Kidney (tissue), 22 donors: ENCODE data around the gene IDH3B. TPM values are rescaled to one million over a fixed set of nuclear protein-coding genes. Genes with fewer than 3 reads are reported as not detected.

ENCODE experiments used
- DNase-seq, 5 donors: peaks; one replicate each; pipeline ENCODE4 v3.0.0-alpha.2; 2013 to 2020
- FAIRE-seq: peaks from 2 replicates; lab custom pipeline; 2012; peaks lifted over from hg19 to GRCh38; lab: Jason Lieb, UNC
- H3K27ac ChIP-seq, 2 donors: one replicate each; pipeline ENCODE4 v1.7.0; 2013; ENCODE audit warnings: low read depth in 2 of 2, low read length in 2 of 2, inconsistent platforms in 1 of 2
- H3K27me3 ChIP-seq: one replicate; pipeline ENCODE4 v1.7.1; 2013; ENCODE audit warnings: low read length, inconsistent platforms; ENCODE audit not compliant: control insufficient read depth, insufficient read depth
- H3K36me3 ChIP-seq, 3 donors: one replicate each; pipeline versions ENCODE4 v1.7.0 to v1.7.1; 2013; ENCODE audit warnings: low read length in 3 of 3, control low read depth in 1 of 3, inconsistent platforms in 1 of 3; ENCODE audit not compliant: insufficient read depth in 3 of 3, control insufficient read depth in 2 of 3
- H3K4me1 ChIP-seq, 3 donors: one replicate each; pipeline versions ENCODE4 v1.7.0 to v1.7.1; 2013; ENCODE audit warnings: low read length in 3 of 3, inconsistent platforms in 1 of 3, low read depth in 1 of 3; ENCODE audit not compliant: control insufficient read depth in 2 of 3, insufficient read depth in 2 of 3
- H3K4me3 ChIP-seq, 3 donors: one replicate each; pipeline versions ENCODE4 v1.7.0 to v1.8.1; 2013; ENCODE audit warnings: low read length in 3 of 3, control low read depth in 1 of 3, inconsistent platforms in 1 of 3
- H3K9ac ChIP-seq, 3 donors: one replicate each; pipeline versions ENCODE4 v1.7.0 to v1.7.1; 2013; ENCODE audit warnings: low read length in 3 of 3, control low read depth in 1 of 3, inconsistent platforms in 1 of 3
- H3K9me3 ChIP-seq, 3 donors: one replicate each; pipeline versions ENCODE4 v1.7.0 to v1.7.1; 2013; ENCODE audit warnings: low read length in 3 of 3, control low read depth in 1 of 3, inconsistent platforms in 1 of 3; ENCODE audit not compliant: control insufficient read depth in 2 of 3, insufficient read depth in 1 of 3
- CTCF ChIP-seq: IDR thresholded peaks from 3 replicates; pipeline ENCODE4 v1.5.1; 2012; ENCODE audit warnings: mild to moderate bottlenecking, moderate library complexity, borderline replicate concordance; ENCODE audit not compliant: insufficient read depth; ENCODE audit errors: extremely low read depth
- intact Hi-C: fragments of 100-400 bp; cut with DNase I; formaldehyde crosslinking; loops from one replicate; pipeline ENCODE4 v1.11.1; 2022
- long read RNA-seq, 10 donors: library from polyadenylated mRNA in 1 of 10; unstranded in 1 of 10; transcript quantifications; one replicate each; pipeline ENCODE4 v2.0.0 and lab custom pipeline, GENCODE V29; 2021 to 2026
- polyA plus RNA-seq: library from polyadenylated mRNA; stranded (reverse); fragments of 350-450 nt; fragmentation: Illumina TruSeq; extraction: RNeasy Lipid Tissue Mini Kit (QIAGEN cat#74804); gene quantifications from one replicate; pipeline ENCODE4 v1.2.3, GENCODE V29; 2014; ENCODE audit warnings: low read depth, low replicate concordance; ENCODE audit not compliant: insufficient read depth
- total RNA-seq: library from RNA; stranded (reverse); fragmentation: NEBNext Ultra II Directional; extraction: Animal tissue kit (Norgen Biotek cat#: 25700); gene quantifications from one replicate; pipeline ENCODE4 v1.2.1, GENCODE V29; 2021
- donor health status: control.
- donor health status: control.
- donor health status: control.
- donor health status: control.
- donor health status: control.
- donor health status: DM: yes; HTN: yes; CAD: no.
- donor health status: Normal renal cell carcinoma (clear cell type).

The IDH3B gene
- total RNA-seq, result 77.3 TPM
- 134 TPM for polyA plus RNA-seq
- long read RNA-seq, donor 1, transcript IDH3B-201 (12 exons, 1,545 nt), result major isoform, 17 of 18 reads
- long read RNA-seq, donor 1, partial matches to known transcripts, result 0 of 18 reads
- long read RNA-seq, donor 1, other reads (novel, unspliced or antisense), result 0 of 18 reads
- long read RNA-seq, donor 2, transcript IDH3B-201 (12 exons, 1,545 nt), result major isoform, 16 of 20 reads
- long read RNA-seq, donor 2, partial matches to known transcripts, result 0 of 20 reads
- long read RNA-seq, donor 2, other reads (novel, unspliced or antisense), result 0 of 20 reads
- long read RNA-seq, donor 3, transcript IDH3B-201 (12 exons, 1,545 nt), result major isoform, 12 of 12 reads
- long read RNA-seq, donor 3, partial matches to known transcripts, result 0 of 12 reads
- long read RNA-seq, donor 3, other reads (novel, unspliced or antisense), result 0 of 12 reads
- long read RNA-seq, donor 4, transcript IDH3B-201 (12 exons, 1,545 nt), result major isoform, 15 of 22 reads
- long read RNA-seq, donor 4, partial matches to known transcripts, result 0 of 22 reads
- long read RNA-seq, donor 4, other reads (novel, unspliced or antisense), result 5 of 22 reads
- long read RNA-seq, donor 5, result 0 reads
- long read RNA-seq, donor 6, transcript IDH3B-201 (12 exons, 1,545 nt), result major isoform, 19 of 44 reads
- long read RNA-seq, donor 6, partial matches to known transcripts, result 13 of 44 reads
- long read RNA-seq, donor 6, other reads (novel, unspliced or antisense), result 10 of 44 reads
- long read RNA-seq, donor 7, transcript IDH3B-201 (12 exons, 1,545 nt), result major isoform, 36 of 55 reads
- long read RNA-seq, donor 7, partial matches to known transcripts, result 7 of 55 reads
- long read RNA-seq, donor 7, other reads (novel, unspliced or antisense), result 8 of 55 reads
- long read RNA-seq, donor 8, transcript IDH3B-201 (12 exons, 1,545 nt), result major isoform, 12 of 28 reads
- long read RNA-seq, donor 8, partial matches to known transcripts, result 6 of 28 reads
- long read RNA-seq, donor 8, other reads (novel, unspliced or antisense), result 7 of 28 reads
- long read RNA-seq, donor 9, transcript IDH3B-201 (12 exons, 1,545 nt), result major isoform, 7 of 7 reads
- long read RNA-seq, donor 9, partial matches to known transcripts, result 0 of 7 reads
- long read RNA-seq, donor 9, other reads (novel, unspliced or antisense), result 0 of 7 reads
- long read RNA-seq, donor 10, transcript IDH3B-201 (12 exons, 1,545 nt), result major isoform, 17 of 21 reads
- long read RNA-seq, donor 10, partial matches to known transcripts, result 0 of 21 reads
- long read RNA-seq, donor 10, other reads (novel, unspliced or antisense), result 0 of 21 reads

- FAIRE-seq (no peak), DNase-seq (peak; percentile 94 to 97 (median 96))
- TF ChIP-seq CTCF, result no peak
- Histone ChIP-seq H3K4me1 (peaks cover 0 to 5% (median 2%) of the 10 kb centered on the region in 3 donors), H3K9me3 (no peaks in the 10 kb centered on the region), H3K36me3 (peaks cover 2 to 31% (median 11%) of the 10 kb centered on the region in 3 donors), H3K9ac (peak within 1 kb of the TSS; percentile 95 to 99 (median 97)), H3K4me3 (peak within 1 kb of the TSS; percentile 95 to 97 (median 96)), H3K27ac (peak within 1 kb of the TSS; percentile 89 to 90), H3K27me3 (no peaks in the 10 kb centered on the region)
- intact Hi-C loops, result no loop called here
Observed at GRCh38 chr20:2663887-2664719, at the start of gene IDH3B. TSS of gene IDH3B (minus strand) at chr20:2664216. CDS start at chr20:2664188, 28 bp downstream.

DNA sequence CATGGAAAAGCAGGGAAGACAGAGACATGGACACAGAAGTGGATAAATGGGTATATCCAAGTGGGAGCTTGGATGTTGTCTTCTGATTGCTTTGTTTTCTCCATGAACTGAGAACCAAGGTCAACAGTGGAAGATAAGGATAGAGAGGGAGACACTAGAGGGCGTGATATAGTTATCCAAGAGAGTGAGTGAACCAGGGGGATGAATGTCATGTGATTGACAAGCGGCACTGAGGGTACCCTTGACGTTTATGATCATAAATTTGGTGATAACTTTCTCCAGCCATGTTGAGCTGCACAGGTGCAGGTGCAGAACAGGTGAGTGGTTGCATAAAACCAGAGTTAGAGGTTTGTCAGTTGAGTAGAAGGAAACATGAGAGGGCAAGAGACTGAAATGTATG lies 49.3 kb upstream of the IDH3B start:
- Histone ChIP-seq H3K27me3 (no peaks in the 10 kb centered on the region), H3K36me3 (no peaks in the 10 kb centered on the region), H3K9ac (no peak overlapping the region), H3K4me3 (no peak overlapping the region), H3K4me1 (no peaks in the 10 kb centered on the region), H3K27ac (no peak overlapping the region), H3K9me3 (peaks cover 0 to 3% (median 0%) of the 10 kb centered on the region in 3 donors)
- no peak for TF ChIP-seq CTCF
- DNase-seq (no peak), FAIRE-seq (no peak)
- intact Hi-C loops, result no loop called here
